Neural progenitor cell (in vitro differentiated cells): ENCODE data around the gene NIPAL3.

ENCODE experiments used
- EZH2 ChIP-seq: fragments of 200-600 bp; sonication (generic); IDR thresholded peaks from 2 replicates; pipeline ENCODE4 v1.6.1; 2017; ENCODE audit warnings: antibody characterized with exemption, mild to moderate bottlenecking, moderate library complexity
- EZH2phosphoT487 ChIP-seq: fragments of 200-600 bp; sonication (generic); IDR thresholded peaks from 2 replicates; pipeline ENCODE4 v1.6.1; 2017; ENCODE audit warnings: antibody characterized with exemption
- TF ChIP-seq, protein P1 (sequence below): fragments of 200-600 bp; sonication (generic); IDR thresholded peaks from 2 replicates; pipeline ENCODE4 v1.5.1; 2017; ENCODE audit warnings: antibody characterized with exemption, mild to moderate bottlenecking

DNA sequence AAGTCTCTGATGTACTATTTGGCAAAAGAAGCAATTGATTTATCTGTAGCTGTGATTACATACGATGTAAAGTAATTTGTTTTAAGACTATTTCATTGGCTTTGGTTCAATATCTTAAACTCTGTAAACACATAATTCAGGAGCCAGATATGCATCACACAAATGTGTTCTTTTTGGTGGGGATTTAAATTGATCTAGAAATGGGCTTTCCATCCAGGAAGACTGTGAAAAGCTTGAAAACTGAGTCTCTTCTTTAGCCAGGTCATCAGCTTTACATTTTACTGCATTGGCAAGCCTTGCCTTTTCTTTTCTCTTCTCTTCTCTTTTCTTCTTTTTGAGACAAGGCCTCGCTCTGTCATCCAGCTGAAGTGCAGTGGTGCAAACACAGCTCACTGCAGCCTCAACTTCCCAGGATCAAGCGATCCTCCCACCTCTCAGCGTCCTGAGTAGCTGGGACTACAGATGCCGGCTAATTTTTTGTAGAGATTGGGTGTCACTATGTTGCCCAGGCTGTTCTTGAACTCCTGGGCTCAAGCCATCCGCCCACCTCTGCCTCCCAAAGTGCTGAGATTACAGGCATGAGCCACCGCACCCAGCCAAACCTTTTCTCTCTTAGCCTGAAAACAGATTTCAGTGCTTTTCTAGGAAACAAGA is 88.4 kb downstream of the NIPAL3 start:
- TF ChIP-seq, protein P1, sequence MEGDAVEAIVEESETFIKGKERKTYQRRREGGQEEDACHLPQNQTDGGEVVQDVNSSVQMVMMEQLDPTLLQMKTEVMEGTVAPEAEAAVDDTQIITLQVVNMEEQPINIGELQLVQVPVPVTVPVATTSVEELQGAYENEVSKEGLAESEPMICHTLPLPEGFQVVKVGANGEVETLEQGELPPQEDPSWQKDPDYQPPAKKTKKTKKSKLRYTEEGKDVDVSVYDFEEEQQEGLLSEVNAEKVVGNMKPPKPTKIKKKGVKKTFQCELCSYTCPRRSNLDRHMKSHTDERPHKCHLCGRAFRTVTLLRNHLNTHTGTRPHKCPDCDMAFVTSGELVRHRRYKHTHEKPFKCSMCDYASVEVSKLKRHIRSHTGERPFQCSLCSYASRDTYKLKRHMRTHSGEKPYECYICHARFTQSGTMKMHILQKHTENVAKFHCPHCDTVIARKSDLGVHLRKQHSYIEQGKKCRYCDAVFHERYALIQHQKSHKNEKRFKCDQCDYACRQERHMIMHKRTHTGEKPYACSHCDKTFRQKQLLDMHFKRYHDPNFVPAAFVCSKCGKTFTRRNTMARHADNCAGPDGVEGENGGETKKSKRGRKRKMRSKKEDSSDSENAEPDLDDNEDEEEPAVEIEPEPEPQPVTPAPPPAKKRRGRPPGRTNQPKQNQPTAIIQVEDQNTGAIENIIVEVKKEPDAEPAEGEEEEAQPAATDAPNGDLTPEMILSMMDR = no peak
- TF ChIP-seq EZH2 (no peak), EZH2phosphoT487 (no peak)
